Chondrocyte (in vitro differentiated cells): ENCODE measurements around the gene GPR157. TPM values are rescaled to one million over a fixed set of nuclear protein-coding genes. Genes with fewer than 3 reads are reported as not detected.

Source experiments
- DNase-seq: peaks from one replicate; pipeline ENCODE4 v3.0.0; 2021; ENCODE audit warnings: mixed read lengths, low spot score
- H3K27ac Mint-ChIP-seq: one replicate; pipeline ENCODE4 v1.8.0; 2021; ENCODE audit warnings: mild to moderate bottlenecking, moderate library complexity, mixed read lengths; ENCODE audit not compliant: unreplicated experiment
- H3K27me3 Mint-ChIP-seq: 2 replicates; pipeline ENCODE4 v1.8.0; 2021; ENCODE audit warnings: low read depth, mixed read lengths
- H3K36me3 Mint-ChIP-seq: 2 replicates; pipeline ENCODE4 v1.8.0; 2021; ENCODE audit warnings: low read depth, mixed read lengths
- H3K4me1 Mint-ChIP-seq: 2 replicates; pipeline ENCODE4 v1.8.0; 2021; ENCODE audit warnings: low read depth, mild to moderate bottlenecking, mixed read lengths
- H3K4me3 Mint-ChIP-seq: one replicate; pipeline ENCODE4 v1.8.0; 2021; ENCODE audit warnings: mild to moderate bottlenecking, moderate library complexity, mixed read lengths; ENCODE audit not compliant: unreplicated experiment
- H3K9me3 Mint-ChIP-seq: 2 replicates; pipeline ENCODE4 v1.8.0; 2021; ENCODE audit warnings: low read depth, mixed read lengths
- total RNA-seq: library from RNA; stranded (reverse); gene quantifications from 3 replicates; pipeline ENCODE4 v1.2.1, GENCODE V29; 2021
- TF ChIP-seq, protein P1 (sequence below): fragments of 200-600 bp; sonication (generic); IDR thresholded peaks from 2 replicates; pipeline ENCODE4 v1.5.0; 2021; ENCODE audit warnings: antibody characterized with exemption, mild to moderate bottlenecking, moderate library complexity

Gene GPR157
- total RNA-seq, 1 donor from 2014 or later: 6.9 TPM

DNA sequence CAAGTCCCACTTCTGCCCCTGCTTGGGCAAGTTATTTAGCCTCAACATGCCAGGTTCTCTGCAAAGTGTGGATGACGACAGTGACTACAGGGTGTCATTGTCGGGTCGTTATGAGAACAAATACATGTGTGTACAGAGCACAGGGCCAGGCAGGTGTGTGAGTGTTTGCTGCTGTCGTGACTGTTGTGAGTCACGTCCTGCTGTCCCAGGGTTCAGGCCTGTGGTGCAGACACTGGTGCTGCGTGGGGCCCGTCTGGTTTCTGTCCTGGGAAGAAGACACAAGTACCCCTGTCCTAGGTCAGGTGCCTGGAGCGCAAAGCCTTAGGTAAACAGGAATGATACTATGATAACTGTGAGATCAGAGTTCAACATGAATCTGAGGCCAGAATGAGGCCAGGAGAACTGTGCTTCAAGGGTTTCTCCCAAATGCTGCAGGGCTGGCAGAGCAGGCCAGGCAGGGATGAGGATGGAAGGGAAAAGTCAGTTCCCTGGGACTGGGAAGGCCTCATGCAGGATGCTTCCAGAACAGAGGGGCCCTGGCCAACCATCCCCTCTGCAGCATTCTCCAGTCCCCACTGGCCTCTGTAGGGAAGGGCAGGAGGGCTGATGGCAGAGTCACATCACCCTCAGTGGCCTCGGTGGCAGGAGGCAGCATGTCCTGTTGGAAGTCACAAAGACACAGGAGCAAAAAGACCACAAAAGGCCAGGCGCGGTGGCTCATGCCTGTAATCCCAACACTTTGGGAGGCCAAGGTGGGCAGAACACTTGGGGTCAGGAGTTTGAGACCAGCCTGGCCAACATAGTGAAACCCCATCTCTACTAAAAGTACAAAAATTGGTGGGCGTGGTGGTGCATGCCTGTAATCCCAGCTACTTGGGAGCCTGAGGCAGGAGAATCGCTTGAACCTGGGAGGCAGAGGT lies 15.7 kb downstream of the GPR157 start:
- Mint-ChIP-seq H3K4me1 (peaks cover 2% of the 10 kb centered on the region), H3K27me3 (no peaks in the 10 kb centered on the region), H3K36me3 (no peaks in the 10 kb centered on the region), H3K27ac (no peak overlapping the region), H3K4me3 (no peak overlapping the region), H3K9me3 (no peaks in the 10 kb centered on the region)
- TF ChIP-seq, protein P1, sequence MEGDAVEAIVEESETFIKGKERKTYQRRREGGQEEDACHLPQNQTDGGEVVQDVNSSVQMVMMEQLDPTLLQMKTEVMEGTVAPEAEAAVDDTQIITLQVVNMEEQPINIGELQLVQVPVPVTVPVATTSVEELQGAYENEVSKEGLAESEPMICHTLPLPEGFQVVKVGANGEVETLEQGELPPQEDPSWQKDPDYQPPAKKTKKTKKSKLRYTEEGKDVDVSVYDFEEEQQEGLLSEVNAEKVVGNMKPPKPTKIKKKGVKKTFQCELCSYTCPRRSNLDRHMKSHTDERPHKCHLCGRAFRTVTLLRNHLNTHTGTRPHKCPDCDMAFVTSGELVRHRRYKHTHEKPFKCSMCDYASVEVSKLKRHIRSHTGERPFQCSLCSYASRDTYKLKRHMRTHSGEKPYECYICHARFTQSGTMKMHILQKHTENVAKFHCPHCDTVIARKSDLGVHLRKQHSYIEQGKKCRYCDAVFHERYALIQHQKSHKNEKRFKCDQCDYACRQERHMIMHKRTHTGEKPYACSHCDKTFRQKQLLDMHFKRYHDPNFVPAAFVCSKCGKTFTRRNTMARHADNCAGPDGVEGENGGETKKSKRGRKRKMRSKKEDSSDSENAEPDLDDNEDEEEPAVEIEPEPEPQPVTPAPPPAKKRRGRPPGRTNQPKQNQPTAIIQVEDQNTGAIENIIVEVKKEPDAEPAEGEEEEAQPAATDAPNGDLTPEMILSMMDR: no peak
- DNase-seq: no peak

DNA sequence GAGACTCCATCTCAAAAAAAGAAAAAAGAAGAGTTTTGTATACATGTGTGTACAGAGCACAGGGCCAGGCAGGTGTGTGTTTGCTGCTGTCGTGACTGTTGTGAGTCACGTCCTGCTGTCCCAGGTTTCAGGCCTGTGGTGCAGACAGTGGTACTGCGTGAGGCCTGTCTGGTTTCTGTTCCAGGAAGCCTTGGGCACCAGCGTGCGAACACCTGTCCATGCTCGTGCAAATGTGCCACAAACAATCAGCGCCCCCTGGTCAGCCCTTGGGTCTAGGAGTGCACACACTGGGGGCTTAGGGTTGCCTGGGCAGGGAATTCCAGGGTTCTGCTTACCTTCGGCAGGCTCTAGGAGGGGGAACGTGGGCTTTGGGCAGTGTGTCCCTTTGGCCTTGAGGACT lies 16.9 kb downstream of the GPR157 start:
- no peak for DNase-seq
- Mint-ChIP-seq H3K4me1 (peaks cover 6% of the 10 kb centered on the region), H3K36me3 (no peaks in the 10 kb centered on the region), H3K27ac (no peak overlapping the region), H3K9me3 (no peaks in the 10 kb centered on the region), H3K4me3 (no peak overlapping the region), H3K27me3 (no peaks in the 10 kb centered on the region)
- TF ChIP-seq, protein P1: no peak

DNA sequence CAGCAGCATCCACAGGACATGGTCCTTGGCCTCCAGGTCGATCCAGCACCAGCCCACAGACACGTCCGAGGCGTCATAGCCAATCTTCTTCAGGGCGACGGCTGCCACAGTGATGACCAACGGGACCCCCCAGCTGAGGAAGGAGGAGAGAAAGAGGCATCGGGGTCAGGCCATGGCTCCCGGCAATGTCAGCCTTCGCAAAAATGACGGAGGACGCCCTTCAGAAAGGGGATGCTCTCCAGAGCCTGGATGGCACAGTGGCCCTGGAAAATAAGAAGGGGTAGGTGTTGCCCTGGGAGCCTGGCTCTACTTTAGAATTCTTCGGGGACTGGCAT lies 17.6 kb downstream of the GPR157 start:
- H3K4me3 Mint-ChIP-seq: no peak overlapping the region
- TF ChIP-seq, protein P1: no peak
- peaks cover 7% of the 10 kb centered on the region for H3K4me1 Mint-ChIP-seq
- no peaks in the 10 kb centered on the region for H3K36me3 Mint-ChIP-seq
- no peak overlapping the region for H3K27ac Mint-ChIP-seq
- no peaks in the 10 kb centered on the region for H3K27me3 Mint-ChIP-seq
- DNase-seq: no peak
- no peaks in the 10 kb centered on the region for H3K9me3 Mint-ChIP-seq

DNA sequence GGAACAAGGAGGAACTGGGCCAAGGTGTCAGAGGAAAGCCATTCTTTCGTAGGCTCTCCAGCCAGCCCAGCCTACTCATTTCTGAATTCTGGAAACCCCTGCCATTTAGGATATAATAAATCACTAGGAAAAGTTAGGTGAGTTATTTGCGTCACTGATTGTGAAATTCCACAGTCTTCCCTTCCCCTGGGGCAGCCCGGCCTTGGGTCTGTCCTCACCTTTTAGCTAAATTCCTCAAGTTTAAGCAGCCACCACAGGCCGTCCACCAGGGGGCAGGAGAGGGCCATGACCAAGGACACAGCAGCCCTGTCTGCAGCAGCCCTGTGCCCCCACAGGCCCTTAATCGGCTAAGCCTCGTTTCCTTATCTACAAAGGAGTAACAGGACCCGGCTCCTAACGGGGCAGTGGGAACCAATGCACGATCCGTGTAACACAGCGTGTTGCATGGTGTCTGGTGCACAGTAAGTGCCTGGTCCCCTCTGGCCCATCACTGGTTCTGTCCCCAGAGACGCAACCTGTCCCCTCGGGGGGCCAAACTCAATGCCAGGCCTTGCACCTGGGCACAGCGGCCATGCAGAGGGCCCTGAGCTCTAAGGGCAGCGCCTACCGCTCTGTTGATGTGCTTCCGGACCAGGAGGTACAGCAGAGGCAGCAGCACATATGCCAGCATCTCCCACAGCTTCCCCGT lies 18.1 kb downstream of the GPR157 start:
- H3K4me1 Mint-ChIP-seq: peaks cover 7% of the 10 kb centered on the region
- no peaks in the 10 kb centered on the region for H3K27me3 Mint-ChIP-seq
- no peak for DNase-seq
- H3K9me3 Mint-ChIP-seq: no peaks in the 10 kb centered on the region
- no peak overlapping the region for H3K27ac Mint-ChIP-seq
- H3K4me3 Mint-ChIP-seq: no peak overlapping the region
- no peaks in the 10 kb centered on the region for H3K36me3 Mint-ChIP-seq
- TF ChIP-seq, protein P1: peak; percentile 95

DNA sequence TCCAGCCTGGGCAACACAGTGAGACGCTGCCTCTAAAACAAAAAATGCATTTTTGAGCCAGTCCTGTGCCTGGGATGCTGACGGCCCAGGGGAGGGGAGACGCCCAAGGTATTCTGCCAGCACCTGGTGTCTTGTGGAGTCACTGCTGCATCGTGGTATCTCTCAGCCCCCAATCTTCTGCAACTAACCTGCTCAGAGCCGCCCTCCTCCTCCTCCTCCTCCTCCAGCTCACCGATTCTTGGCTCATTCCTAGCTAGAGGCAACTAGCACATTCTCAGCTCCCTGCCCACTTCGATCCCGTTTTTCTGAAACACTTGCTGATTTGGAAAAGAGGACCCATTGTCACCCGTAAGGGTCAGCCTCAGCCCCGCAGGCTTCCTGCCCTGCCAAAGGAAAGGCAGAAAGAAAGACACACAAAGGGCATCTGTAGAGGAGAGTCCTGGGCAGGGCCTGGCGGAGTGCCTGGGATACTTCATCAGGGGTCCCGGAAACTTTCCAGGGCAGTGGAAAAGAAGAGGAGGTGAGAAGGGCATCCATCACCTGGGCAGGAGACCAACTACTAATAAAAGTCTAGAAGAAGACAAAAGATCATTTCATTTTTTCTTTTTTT lies 20.7 kb downstream of the GPR157 start:
- H3K27ac Mint-ChIP-seq: no peak overlapping the region
- H3K4me1 Mint-ChIP-seq: peaks cover 7% of the 10 kb centered on the region
- no peak for DNase-seq
- H3K36me3 Mint-ChIP-seq: no peaks in the 10 kb centered on the region
- no peaks in the 10 kb centered on the region for H3K27me3 Mint-ChIP-seq
- TF ChIP-seq, protein P1: no peak
- H3K9me3 Mint-ChIP-seq: no peaks in the 10 kb centered on the region
- H3K4me3 Mint-ChIP-seq: no peak overlapping the region
